ENCODE results near the gene CD86. TPM values are rescaled to one million over a fixed set of nuclear protein-coding genes. Genes with fewer than 3 reads are reported as not detected.
A peak's percentile ranks its signal among the peaks of the same experiment; 100 is the strongest.

Gene CD86
- total and polyA plus RNA-seq, 2 of the 8 experiments (the other 6 are each of a cell fraction or from before 2014, with no cell fraction given) = 0.12 to 0.30 TPM

DNA sequence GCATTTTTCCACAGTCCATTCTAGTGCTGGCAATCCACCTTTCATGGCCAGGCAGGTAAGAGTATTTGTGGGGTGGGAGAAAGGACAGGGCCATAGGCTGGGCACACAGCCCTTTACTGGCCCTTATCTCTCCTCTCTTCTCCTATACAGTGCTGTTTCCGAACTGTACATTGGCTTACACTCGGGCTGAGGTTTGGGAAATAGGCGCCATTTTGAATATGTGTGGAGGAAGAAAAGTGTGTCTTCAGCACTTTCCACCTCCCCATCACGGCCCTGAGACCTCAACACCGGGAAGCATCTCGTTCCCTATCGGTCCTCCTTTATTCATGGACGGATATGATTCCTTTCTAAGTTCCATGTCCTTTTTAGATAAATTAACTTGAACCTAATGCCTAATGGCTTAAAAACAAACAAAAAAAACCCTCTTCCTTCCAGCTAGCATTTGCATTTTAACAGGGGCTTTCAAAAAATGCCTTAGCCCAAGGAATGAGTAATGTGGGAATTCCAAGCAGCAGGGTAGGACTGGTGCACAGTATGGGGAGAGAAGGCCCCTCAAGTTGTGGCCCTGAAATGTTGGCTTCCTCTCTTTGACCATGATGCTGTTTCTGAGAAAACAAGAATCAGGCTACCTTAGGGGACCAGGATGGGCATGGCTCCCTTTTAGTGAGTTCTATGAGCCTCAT lies 24.5 kb downstream of the CD86 start:
- H3K79me1 ChIP-seq (ENCODE audit: low read depth, low read length) = no peaks in the 10 kb centered on the region
- no peak overlapping the region for H3K9ac ChIP-seq (replicated peaks in 1 of 4; ENCODE audit: extremely low read depth in 1 of 4, low read depth in 3 of 4, low read length in 3 of 4)
- H3K9me3 ChIP-seq (ENCODE audit: insufficient read depth in 2 of 2, low read depth in 1 of 2, low read length in 1 of 2) = no peaks in the 10 kb centered on the region
- H2BK12ac ChIP-seq (ENCODE audit: low read depth, low read length) = no peak overlapping the region
- 90% methylated on average over 8 of the region's 8 CpGs; no CpG with 5 or more reads in 1 of the 2 experiments for WGBS, 2 experiments (ENCODE audit: extremely low coverage in 1 of 2, insufficient coverage in 1 of 2, insufficient read length in 1 of 2, insufficient replicate concordance in 2 of 2, low coverage in 1 of 2, low lambda C conversion rate in 2 of 2, missing lambda C conversion rate in 1 of 2)
- no peak for FAIRE-seq
- DNase-seq (ENCODE audit: low read depth in 1 of 2, low spot score in 2 of 2) = no peak
- H3K36me3 ChIP-seq (ENCODE audit: control insufficient read depth in 2 of 4, insufficient read depth in 4 of 4, low read length in 3 of 4) = no peaks in the 10 kb centered on the region
- no peak overlapping the region for H2BK5ac ChIP-seq (ENCODE audit: low read depth, low read length)
- H3K4me2 ChIP-seq (ENCODE audit: insufficient read depth in 1 of 2, low read depth in 2 of 2, low read length in 2 of 2) = no peak overlapping the region
- CTCF ChIA-PET (ENCODE audit: partially characterized antibody) = no interaction called here
- H3K56ac ChIP-seq (replicated peaks; ENCODE audit: insufficient read length, low read depth, low read length) = no peak overlapping the region
- no peak overlapping the region for H3K4ac ChIP-seq (replicated peaks; ENCODE audit: insufficient read length, low read depth, low read length)
- no peak overlapping the region for H2AK5ac ChIP-seq (ENCODE audit: low read depth, low read length)
- H3K79me2 ChIP-seq (ENCODE audit: control insufficient read depth in 1 of 2, insufficient read depth in 2 of 2, low read length in 2 of 2) = no peaks in the 10 kb centered on the region
- no peaks in the 10 kb centered on the region for H3K27me3 ChIP-seq (replicated peaks in 1 of 4; ENCODE audit: control insufficient read depth in 3 of 4, extremely low read depth in 1 of 4, insufficient read depth in 3 of 4, low read length in 3 of 4)
- H4K91ac ChIP-seq (replicated peaks; ENCODE audit: insufficient read length, low read length) = no peak overlapping the region
- no peak overlapping the region for H2BK120ac ChIP-seq (replicated peaks; ENCODE audit: low read depth, low read length)
- no peak overlapping the region for H2BK20ac ChIP-seq (ENCODE audit: low read length)
- H3K27ac ChIP-seq (ENCODE audit: low read depth, low read length) = no peak overlapping the region
- H2BK15ac ChIP-seq (ENCODE audit: low read length) = no peak overlapping the region
- POLR2A ChIA-PET (ENCODE audit: partially characterized antibody) = no interaction called here
- H4K8ac ChIP-seq (ENCODE audit: extremely low read depth, insufficient read depth, low read length) = no peak overlapping the region
- H4K20me1 ChIP-seq (replicated peaks in 1 of 2; ENCODE audit: control insufficient read depth in 1 of 2, insufficient read depth in 2 of 2, low read length in 2 of 2) = no peaks in the 10 kb centered on the region
- no peak overlapping the region for H4K5ac ChIP-seq (ENCODE audit: insufficient read length, low read depth, low read length)
- TF ChIP-seq FOSL1 (IDR thresholded peaks at IDR 0.05; ENCODE audit: insufficient read depth, low read depth, low read length) (no peak), PHF8 (conservative IDR thresholded peaks at IDR 0.05; ENCODE audit: low read depth, low read length) (no peak), BCL11A (IDR thresholded peaks at IDR 0.05; ENCODE audit: low read depth in 2 of 2, low read length in 2 of 2) (no peak), CEBPB (IDR thresholded peaks at IDR 0.05; ENCODE audit: low read depth, low read length) (no peak), TAF7 (optimal IDR thresholded peaks at IDR 0.05; ENCODE audit: borderline replicate concordance, low read depth, low read length) (no peak)
- TF ChIP-seq, protein P1, sequence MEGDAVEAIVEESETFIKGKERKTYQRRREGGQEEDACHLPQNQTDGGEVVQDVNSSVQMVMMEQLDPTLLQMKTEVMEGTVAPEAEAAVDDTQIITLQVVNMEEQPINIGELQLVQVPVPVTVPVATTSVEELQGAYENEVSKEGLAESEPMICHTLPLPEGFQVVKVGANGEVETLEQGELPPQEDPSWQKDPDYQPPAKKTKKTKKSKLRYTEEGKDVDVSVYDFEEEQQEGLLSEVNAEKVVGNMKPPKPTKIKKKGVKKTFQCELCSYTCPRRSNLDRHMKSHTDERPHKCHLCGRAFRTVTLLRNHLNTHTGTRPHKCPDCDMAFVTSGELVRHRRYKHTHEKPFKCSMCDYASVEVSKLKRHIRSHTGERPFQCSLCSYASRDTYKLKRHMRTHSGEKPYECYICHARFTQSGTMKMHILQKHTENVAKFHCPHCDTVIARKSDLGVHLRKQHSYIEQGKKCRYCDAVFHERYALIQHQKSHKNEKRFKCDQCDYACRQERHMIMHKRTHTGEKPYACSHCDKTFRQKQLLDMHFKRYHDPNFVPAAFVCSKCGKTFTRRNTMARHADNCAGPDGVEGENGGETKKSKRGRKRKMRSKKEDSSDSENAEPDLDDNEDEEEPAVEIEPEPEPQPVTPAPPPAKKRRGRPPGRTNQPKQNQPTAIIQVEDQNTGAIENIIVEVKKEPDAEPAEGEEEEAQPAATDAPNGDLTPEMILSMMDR (IDR thresholded peaks at IDR 0.05; ENCODE audit: control extremely low read depth in 1 of 3, insufficient read depth in 1 of 3, low read depth in 1 of 3, low read length in 3 of 3) = no peak
- H3K14ac ChIP-seq (ENCODE audit: insufficient read length) = no peak overlapping the region
- no peak overlapping the region for H3K4me3 ChIP-seq (ENCODE audit: extremely low read depth in 1 of 4, insufficient read depth in 2 of 4, low read depth in 3 of 4, low read length in 4 of 4)
- no peak overlapping the region for H3K18ac ChIP-seq (ENCODE audit: extremely low read depth, low read length)
- H2AFZ ChIP-seq (ENCODE audit: low read length) = peak overlapping the region; percentile 18; the same call in 1 of the 2 replicates
- peaks cover 0 to 4% (median 0%) of the 10 kb centered on the region in 4 experiments; a peak in 2 of 7 replicates for H3K4me1 ChIP-seq (replicated peaks in 1 of 4; ENCODE audit: control insufficient read depth in 3 of 4, insufficient read depth in 4 of 4, low read length in 3 of 4)
- H3K23me2 ChIP-seq (ENCODE audit: low read depth, low read length) = no peaks in the 10 kb centered on the region
- H3K23ac ChIP-seq (ENCODE audit: insufficient read length) = no peak overlapping the region
